Liver (tissue), 9 donors: ENCODE measurements around the gene CHN2. TPM values are rescaled to one million over a fixed set of nuclear protein-coding genes. Genes with fewer than 3 reads are reported as not detected.
A peak's percentile ranks its signal among the peaks of the same experiment; 100 is the strongest.

Experiments used
- DNase-seq: peaks from one replicate; pipeline ENCODE4 v3.0.0-alpha.2; 2017; ENCODE audit warnings: low spot score
- H3K27ac ChIP-seq, 2 donors: one replicate each; pipeline ENCODE4 v1.7.0; 2013; ENCODE audit warnings: inconsistent platforms in 2 of 2, low read length in 2 of 2, control low read depth in 1 of 2, low read depth in 1 of 2, mild to moderate bottlenecking in 1 of 2
- H3K27me3 ChIP-seq, 4 donors: one replicate each; pipeline versions ENCODE4 v1.6.1 to v1.7.0; 2013; ENCODE audit warnings: low read length in 3 of 4, inconsistent platforms in 1 of 4, mild to moderate bottlenecking in 1 of 4, moderate library complexity in 1 of 4; ENCODE audit not compliant: control insufficient read depth in 4 of 4, insufficient read depth in 4 of 4
- H3K36me3 ChIP-seq, 4 donors: one replicate each; pipeline versions ENCODE4 v1.6.1 to v1.7.0; 2013; ENCODE audit warnings: low read length in 3 of 4, mild to moderate bottlenecking in 3 of 4, low read depth in 1 of 4, moderate library complexity in 1 of 4; ENCODE audit not compliant: control insufficient read depth in 4 of 4, insufficient read depth in 3 of 4
- H3K4me1 ChIP-seq, 4 donors: one replicate each; pipeline versions ENCODE4 v1.6.1 to v1.7.0; 2013; ENCODE audit warnings: low read length in 3 of 4, mild to moderate bottlenecking in 3 of 4, moderate library complexity in 1 of 4; ENCODE audit not compliant: control insufficient read depth in 4 of 4, insufficient read depth in 4 of 4
- H3K4me3 ChIP-seq, 3 donors: one replicate each; pipeline versions ENCODE4 v1.6.1 to v1.7.0; 2013; ENCODE audit warnings: low read length in 3 of 3, control low read depth in 1 of 3, low read depth in 1 of 3, mild to moderate bottlenecking in 1 of 3
- H3K9ac ChIP-seq, 2 donors: one replicate each; pipeline ENCODE4 v1.7.0; 2013; ENCODE audit warnings: low read length in 2 of 2, mild to moderate bottlenecking in 2 of 2, moderate library complexity in 2 of 2, control low read depth in 1 of 2, low read depth in 1 of 2
- H3K9me3 ChIP-seq, 4 donors: one replicate each; pipeline versions ENCODE4 v1.6.1 to v1.7.0; 2013; ENCODE audit warnings: low read length in 3 of 4; ENCODE audit not compliant: control insufficient read depth in 4 of 4
- EGR1 ChIP-seq, 2 donors: IDR thresholded peaks; 2 replicates each; pipeline ENCODE4 v1.6.1; 2016 to 2018; ENCODE audit warnings: antibody characterized with exemption in 2 of 2, low read depth in 2 of 2
- FOXA1 ChIP-seq: IDR thresholded peaks from 2 replicates; pipeline ENCODE4 v1.6.1; 2016; ENCODE audit warnings: antibody characterized with exemption
- FOXA2 ChIP-seq: IDR thresholded peaks from 2 replicates; pipeline ENCODE4 v1.6.1; 2016; ENCODE audit warnings: antibody characterized with exemption
- GABPA ChIP-seq, 2 donors: IDR thresholded peaks in 1 of 2; conservative IDR thresholded peaks in 1 of 2; 2 replicates each; pipeline ENCODE4 v1.6.1; 2016; ENCODE audit warnings: antibody characterized with exemption in 2 of 2, mild to moderate bottlenecking in 1 of 2, moderate library complexity in 1 of 2
- HNF4A ChIP-seq, 2 donors: conservative IDR thresholded peaks; 2 replicates each; pipeline ENCODE4 v1.6.1; 2016; ENCODE audit warnings: antibody characterized with exemption in 2 of 2, mild to moderate bottlenecking in 2 of 2
- HNF4G ChIP-seq: IDR thresholded peaks from 2 replicates; pipeline ENCODE4 v1.6.1; 2016; ENCODE audit warnings: antibody characterized with exemption
- JUND ChIP-seq, 2 donors: IDR thresholded peaks; 2 replicates each; pipeline ENCODE4 v1.6.1; 2016; ENCODE audit warnings: antibody characterized with exemption in 2 of 2
- NR2F2 ChIP-seq: IDR thresholded peaks from 2 replicates; pipeline ENCODE4 v1.6.1; 2016; ENCODE audit warnings: antibody characterized with exemption
- RAD21 ChIP-seq, 2 donors: IDR thresholded peaks; 2 replicates each; pipeline ENCODE4 v1.6.1; 2016; ENCODE audit warnings: antibody characterized with exemption in 2 of 2, mild to moderate bottlenecking in 2 of 2
- RXRA ChIP-seq, 2 donors: IDR thresholded peaks; 2 replicates each; pipeline ENCODE4 v1.6.1; 2017 to 2018; ENCODE audit warnings: antibody characterized with exemption in 2 of 2, mild to moderate bottlenecking in 1 of 2
- SP1 ChIP-seq: IDR thresholded peaks from 2 replicates; pipeline ENCODE4 v1.6.1; 2018; ENCODE audit warnings: antibody characterized with exemption, mild to moderate bottlenecking
- TAF1 ChIP-seq: conservative IDR thresholded peaks from 2 replicates; pipeline ENCODE4 v1.6.1; 2016; ENCODE audit warnings: antibody characterized with exemption, mild to moderate bottlenecking
- YY1 ChIP-seq: IDR thresholded peaks from 2 replicates; pipeline ENCODE4 v1.6.1; 2016; ENCODE audit warnings: antibody characterized with exemption, mild to moderate bottlenecking
- WGBS: extraction: QIAGEN DNeasy Blood & Tissue Kit; methylation state at CpG from one replicate; pipeline ENCODE4 v1.1.7; 2013; 5-methylcytosine and 5-hydroxymethylcytosine counted together
- polyA plus RNA-seq, 2 donors: library from polyadenylated mRNA; stranded (reverse) in 1 of 2; unstranded in 1 of 2; fragments of 200-250 nt in 1 of 2; fragments of >200 nt in 1 of 2; fragmentation: Nextera tagmentation in 1 of 2; extraction: Ambion mirVana in 1 of 2; gene quantifications; one replicate each; pipeline versions ENCODE4 v1.2.1 to v1.2.3, GENCODE V29; 2013 to 2015
- total RNA-seq, 2 donors: library from RNA; depleted of rRNA; stranded (reverse); fragments of >200 nt; gene quantifications; one replicate each; pipeline ENCODE4 v1.2.3, GENCODE V29; 2014
- TF ChIP-seq, protein P1 (sequence below): IDR thresholded peaks from 2 replicates; pipeline ENCODE4 v1.6.1; 2016; ENCODE audit warnings: antibody characterized with exemption, mild to moderate bottlenecking
- TF ChIP-seq, protein P2 (sequence below): IDR thresholded peaks from 2 replicates; pipeline ENCODE4 v1.6.1; 2016; ENCODE audit warnings: antibody characterized with exemption
- TF ChIP-seq, protein P3 (sequence below): IDR thresholded peaks from 2 replicates; pipeline ENCODE4 v1.6.1; 2016; ENCODE audit warnings: antibody characterized with exemption
- TF ChIP-seq, protein P4 (sequence below): fragments of 150-350 bp; IDR thresholded peaks from 2 replicates; pipeline ENCODE4 v1.5.1; 2017; ENCODE audit warnings: improper control_type of control experiment, low read depth, low read length; ENCODE audit not compliant: missing input control
- TF ChIP-seq, protein P5 (sequence below): IDR thresholded peaks from 2 replicates; pipeline ENCODE4 v1.6.1; 2016; ENCODE audit warnings: antibody characterized with exemption
- donor health status: healthy.
- donor health status: healthy.
- donor health status: healthy.
- donor health status: healthy.
- donor health status: healthy.

Gene CHN2
- total and polyA plus RNA-seq, 4 donors, result 8.3 to 25.4 (median 17.8) TPM

DNA sequence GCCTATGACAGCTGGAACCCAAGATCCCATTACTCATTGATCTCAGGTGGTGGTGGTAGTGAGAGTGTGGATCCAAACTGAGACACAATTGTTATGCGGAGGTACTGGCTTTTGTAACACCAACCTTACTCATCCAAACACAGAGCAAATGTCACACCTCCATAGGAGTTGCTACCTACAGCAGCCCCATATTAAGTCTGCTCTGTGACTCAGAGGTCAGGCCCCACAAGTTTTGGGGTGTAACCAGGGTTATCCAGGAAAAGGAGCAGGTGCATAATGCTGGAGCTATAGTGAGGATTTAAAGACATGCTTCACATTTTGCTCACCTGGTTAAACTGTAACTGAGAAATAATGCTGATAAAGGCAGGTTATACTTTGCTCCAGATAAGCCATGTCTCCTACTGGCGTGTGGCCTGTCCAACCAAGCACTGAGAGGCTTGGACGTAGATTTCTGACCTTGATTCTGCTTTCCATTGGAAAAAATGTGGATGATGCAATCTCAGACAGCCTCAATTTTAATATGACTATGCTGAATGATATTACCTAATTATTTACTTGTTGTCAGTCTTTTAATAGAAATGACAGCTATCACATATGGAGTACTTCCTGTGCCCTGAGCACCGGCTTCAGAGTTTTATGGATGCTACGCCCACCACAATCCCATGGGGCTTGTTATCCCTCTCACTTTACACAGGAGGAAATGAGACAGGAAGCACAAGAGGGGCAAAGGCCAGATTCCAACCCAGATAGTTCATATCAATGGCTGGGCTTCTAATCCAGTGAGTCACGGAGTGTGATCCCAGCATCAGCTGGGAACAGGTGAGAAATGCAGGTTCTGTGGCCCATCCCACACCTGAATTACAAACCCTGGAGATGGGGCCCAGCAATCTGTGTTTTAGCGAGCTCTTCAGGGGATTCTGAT is 181.3 kb downstream of the CHN2 start:
- Histone ChIP-seq H3K4me1 (peaks cover 3 to 22% (median 12%) of the 10 kb centered on the region in 4 donors), H3K4me3 (peak overlapping the region; percentile 9 to 32 (median 30)), H3K9me3 (no peaks in the 10 kb centered on the region), H3K27ac (peak overlapping the region; percentile 87 to 92), H3K9ac (peak overlapping the region; percentile 62 to 85), H3K27me3 (no peaks in the 10 kb centered on the region), H3K36me3 (peaks cover 0 to 10% (median 2%) of the 10 kb centered on the region in 4 donors)
- 39% methylated on average over 7 of the region's 7 CpGs for WGBS
- TF ChIP-seq GABPA (IDR thresholded peaks at IDR 0.05 in 1 of 2, conservative IDR thresholded peaks at IDR 0.05 in 1 of 2) (peak; percentile 27 to 76), NR2F2 (peak; percentile 56), FOXA1 (peak; percentile 36), TAF1 (peak; percentile 64), EGR1 (IDR thresholded peaks at IDR 0.05; ENCODE audit: low read depth in 2 of 2) (peak; percentile 85 to 97), FOXA2 (peak; percentile 42), HNF4G (no peak), YY1 (peak; percentile 91), RXRA (IDR thresholded peaks at IDR 0.05) (peak; percentile 84 to 91), JUND (IDR thresholded peaks at IDR 0.05) (peak; percentile 88 to 91), SP1 (peak; percentile 97), HNF4A (conservative IDR thresholded peaks at IDR 0.05) (peak; percentile 83 to 86), RAD21 (IDR thresholded peaks at IDR 0.05) (peak; percentile 45 to 49)
- TF ChIP-seq, protein P1, sequence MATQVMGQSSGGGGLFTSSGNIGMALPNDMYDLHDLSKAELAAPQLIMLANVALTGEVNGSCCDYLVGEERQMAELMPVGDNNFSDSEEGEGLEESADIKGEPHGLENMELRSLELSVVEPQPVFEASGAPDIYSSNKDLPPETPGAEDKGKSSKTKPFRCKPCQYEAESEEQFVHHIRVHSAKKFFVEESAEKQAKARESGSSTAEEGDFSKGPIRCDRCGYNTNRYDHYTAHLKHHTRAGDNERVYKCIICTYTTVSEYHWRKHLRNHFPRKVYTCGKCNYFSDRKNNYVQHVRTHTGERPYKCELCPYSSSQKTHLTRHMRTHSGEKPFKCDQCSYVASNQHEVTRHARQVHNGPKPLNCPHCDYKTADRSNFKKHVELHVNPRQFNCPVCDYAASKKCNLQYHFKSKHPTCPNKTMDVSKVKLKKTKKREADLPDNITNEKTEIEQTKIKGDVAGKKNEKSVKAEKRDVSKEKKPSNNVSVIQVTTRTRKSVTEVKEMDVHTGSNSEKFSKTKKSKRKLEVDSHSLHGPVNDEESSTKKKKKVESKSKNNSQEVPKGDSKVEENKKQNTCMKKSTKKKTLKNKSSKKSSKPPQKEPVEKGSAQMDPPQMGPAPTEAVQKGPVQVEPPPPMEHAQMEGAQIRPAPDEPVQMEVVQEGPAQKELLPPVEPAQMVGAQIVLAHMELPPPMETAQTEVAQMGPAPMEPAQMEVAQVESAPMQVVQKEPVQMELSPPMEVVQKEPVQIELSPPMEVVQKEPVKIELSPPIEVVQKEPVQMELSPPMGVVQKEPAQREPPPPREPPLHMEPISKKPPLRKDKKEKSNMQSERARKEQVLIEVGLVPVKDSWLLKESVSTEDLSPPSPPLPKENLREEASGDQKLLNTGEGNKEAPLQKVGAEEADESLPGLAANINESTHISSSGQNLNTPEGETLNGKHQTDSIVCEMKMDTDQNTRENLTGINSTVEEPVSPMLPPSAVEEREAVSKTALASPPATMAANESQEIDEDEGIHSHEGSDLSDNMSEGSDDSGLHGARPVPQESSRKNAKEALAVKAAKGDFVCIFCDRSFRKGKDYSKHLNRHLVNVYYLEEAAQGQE, result peak; percentile 94
- TF ChIP-seq, protein P2, sequence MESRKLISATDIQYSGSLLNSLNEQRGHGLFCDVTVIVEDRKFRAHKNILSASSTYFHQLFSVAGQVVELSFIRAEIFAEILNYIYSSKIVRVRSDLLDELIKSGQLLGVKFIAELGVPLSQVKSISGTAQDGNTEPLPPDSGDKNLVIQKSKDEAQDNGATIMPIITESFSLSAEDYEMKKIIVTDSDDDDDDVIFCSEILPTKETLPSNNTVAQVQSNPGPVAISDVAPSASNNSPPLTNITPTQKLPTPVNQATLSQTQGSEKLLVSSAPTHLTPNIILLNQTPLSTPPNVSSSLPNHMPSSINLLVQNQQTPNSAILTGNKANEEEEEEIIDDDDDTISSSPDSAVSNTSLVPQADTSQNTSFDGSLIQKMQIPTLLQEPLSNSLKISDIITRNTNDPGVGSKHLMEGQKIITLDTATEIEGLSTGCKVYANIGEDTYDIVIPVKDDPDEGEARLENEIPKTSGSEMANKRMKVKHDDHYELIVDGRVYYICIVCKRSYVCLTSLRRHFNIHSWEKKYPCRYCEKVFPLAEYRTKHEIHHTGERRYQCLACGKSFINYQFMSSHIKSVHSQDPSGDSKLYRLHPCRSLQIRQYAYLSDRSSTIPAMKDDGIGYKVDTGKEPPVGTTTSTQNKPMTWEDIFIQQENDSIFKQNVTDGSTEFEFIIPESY, result peak; percentile 87
- TF ChIP-seq, protein P3, sequence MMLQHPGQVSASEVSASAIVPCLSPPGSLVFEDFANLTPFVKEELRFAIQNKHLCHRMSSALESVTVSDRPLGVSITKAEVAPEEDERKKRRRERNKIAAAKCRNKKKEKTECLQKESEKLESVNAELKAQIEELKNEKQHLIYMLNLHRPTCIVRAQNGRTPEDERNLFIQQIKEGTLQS, result peak; percentile 93
- TF ChIP-seq, protein P4, sequence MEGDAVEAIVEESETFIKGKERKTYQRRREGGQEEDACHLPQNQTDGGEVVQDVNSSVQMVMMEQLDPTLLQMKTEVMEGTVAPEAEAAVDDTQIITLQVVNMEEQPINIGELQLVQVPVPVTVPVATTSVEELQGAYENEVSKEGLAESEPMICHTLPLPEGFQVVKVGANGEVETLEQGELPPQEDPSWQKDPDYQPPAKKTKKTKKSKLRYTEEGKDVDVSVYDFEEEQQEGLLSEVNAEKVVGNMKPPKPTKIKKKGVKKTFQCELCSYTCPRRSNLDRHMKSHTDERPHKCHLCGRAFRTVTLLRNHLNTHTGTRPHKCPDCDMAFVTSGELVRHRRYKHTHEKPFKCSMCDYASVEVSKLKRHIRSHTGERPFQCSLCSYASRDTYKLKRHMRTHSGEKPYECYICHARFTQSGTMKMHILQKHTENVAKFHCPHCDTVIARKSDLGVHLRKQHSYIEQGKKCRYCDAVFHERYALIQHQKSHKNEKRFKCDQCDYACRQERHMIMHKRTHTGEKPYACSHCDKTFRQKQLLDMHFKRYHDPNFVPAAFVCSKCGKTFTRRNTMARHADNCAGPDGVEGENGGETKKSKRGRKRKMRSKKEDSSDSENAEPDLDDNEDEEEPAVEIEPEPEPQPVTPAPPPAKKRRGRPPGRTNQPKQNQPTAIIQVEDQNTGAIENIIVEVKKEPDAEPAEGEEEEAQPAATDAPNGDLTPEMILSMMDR, result no peak
- TF ChIP-seq, protein P5, sequence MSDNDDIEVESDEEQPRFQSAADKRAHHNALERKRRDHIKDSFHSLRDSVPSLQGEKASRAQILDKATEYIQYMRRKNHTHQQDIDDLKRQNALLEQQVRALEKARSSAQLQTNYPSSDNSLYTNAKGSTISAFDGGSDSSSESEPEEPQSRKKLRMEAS, result peak; percentile 77
- DNase-seq, result no peak
